ENCODE results near the gene DAP. TPM values are rescaled to one million over a fixed set of nuclear protein-coding genes. Genes with fewer than 3 reads are reported as not detected.

DAP gene
- total and polyA plus RNA-seq, 10 of the 15 experiments (the other 5 are each of a cell fraction or from before 2014, with no cell fraction given), result 12.9 to 130 (median 49.9) TPM

DNA sequence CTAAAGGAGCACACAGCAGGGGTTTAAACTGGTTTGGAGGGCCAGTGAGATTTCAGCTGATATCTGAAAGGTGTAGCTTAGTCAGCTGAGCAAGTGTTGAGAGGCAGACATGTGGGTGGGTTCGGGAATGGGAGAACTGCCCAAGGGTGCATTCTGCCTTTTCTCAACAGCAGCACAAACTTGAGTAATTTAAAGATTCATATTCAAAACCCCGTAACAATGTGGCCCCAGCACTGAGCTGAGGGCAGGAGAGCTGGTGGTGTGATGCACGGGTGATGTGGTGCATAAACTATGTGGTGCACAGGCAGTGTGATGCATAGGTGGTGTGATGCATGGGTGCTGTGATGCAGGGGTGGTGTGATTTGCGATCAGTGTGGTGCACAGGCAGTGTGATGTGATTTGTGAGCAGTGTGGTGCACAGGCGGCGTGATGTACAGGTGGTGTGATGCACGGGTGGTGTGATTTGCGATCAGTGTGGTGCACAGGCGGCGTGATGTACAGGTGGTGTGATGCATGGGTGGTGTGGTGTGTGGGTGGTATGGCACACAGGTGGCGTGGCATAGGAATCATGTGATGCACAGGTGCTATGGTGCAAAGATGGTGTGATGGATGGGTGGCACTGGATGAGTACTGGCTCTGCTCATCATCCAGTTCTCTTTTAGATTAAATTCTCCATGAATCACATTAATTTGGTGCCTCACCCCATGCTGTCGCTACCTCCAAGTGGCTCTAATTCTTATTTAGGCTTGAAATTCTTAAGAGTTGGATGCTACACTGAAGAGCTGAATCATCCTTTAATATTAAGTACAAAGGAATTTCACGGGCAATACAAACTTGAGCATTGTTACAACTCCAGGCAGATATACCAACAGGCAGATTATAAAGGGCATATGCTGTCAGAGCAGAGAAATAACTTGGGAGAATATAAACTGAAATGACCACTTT is 53.6 kb downstream of the DAP start:
- H3K27ac ChIP-seq (ENCODE audit: control insufficient read depth, insufficient read depth), result no peak overlapping the region

DNA sequence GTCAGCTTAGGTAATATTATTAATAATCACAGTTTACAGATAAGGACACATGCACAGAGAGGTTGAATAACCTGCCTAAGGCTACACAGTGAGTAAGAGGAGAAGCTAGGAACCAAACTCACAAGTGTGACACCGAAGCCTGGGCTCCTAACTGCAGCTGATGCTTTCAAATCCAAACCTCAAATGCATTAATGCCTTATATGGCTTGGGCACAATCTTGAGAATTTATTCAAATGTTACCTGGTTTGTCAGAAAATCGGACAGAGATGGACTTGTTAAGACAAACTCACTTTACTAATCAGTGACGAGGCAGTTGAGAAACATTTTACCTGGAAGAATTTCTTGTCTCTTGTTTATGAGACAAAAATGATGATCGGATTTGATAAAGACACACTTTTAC is 54.7 kb downstream of the DAP start:
- Histone ChIP-seq H3K4me1 (ENCODE audit: control insufficient read depth, insufficient read depth, low read length) (peaks cover 16% of the 10 kb centered on the region), H4K20me1 (ENCODE audit: control insufficient read depth, insufficient read depth) (no peaks in the 10 kb centered on the region; the same call in 1 of the 2 replicates), H3K9ac (ENCODE audit: control insufficient read depth, insufficient read depth, low read length) (no peak overlapping the region), H3K36me3 (ENCODE audit: control insufficient read depth in 2 of 2, insufficient read depth in 2 of 2, low read length in 1 of 2) (peaks cover 12 to 13% of the 10 kb centered on the region in 2 experiments), H3K27me3 (replicated peaks in 1 of 2; ENCODE audit: control insufficient read depth in 2 of 2, insufficient read depth in 2 of 2, low read length in 1 of 2) (no peaks in the 10 kb centered on the region), H2AFZ (ENCODE audit: control insufficient read depth, low read depth, low read length) (no peak overlapping the region), H3K27ac (ENCODE audit: control insufficient read depth, insufficient read depth) (no peak overlapping the region), H3K4me2 (ENCODE audit: control insufficient read depth, insufficient read depth) (no peak overlapping the region), H3K9me3 (replicated peaks; ENCODE audit: control insufficient read depth, insufficient read depth, low read length) (no peaks in the 10 kb centered on the region), H3K4me3 (no peak overlapping the region), H3K79me2 (ENCODE audit: control insufficient read depth, insufficient read depth, low read length) (peaks cover 5% of the 10 kb centered on the region)
- ChIA-PET RAD21 (ENCODE audit: unreplicated experiment) (interaction anchor here (0.8 kb wide), 1 partner anchor 8 kb away, joined by 3 read pairs; no protein-coding TSS in a partner anchor), SMC1A (ENCODE audit: uncharacterized antibody, unreplicated experiment) (interaction anchor here (0.5 to 1.0 kb wide), 4 partner anchors 20 to 1537 kb away, joined by 3 to 4 read pairs (median 3); no protein-coding TSS in a partner anchor), POLR2A (interaction anchor here (0.6 to 1.2 kb wide), 2 partner anchors 51 to 52 kb away, joined by 3 read pairs; no protein-coding TSS in a partner anchor), CTCF (interaction anchor here (0.9 to 1.0 kb wide), 2 partner anchors 17 to 78 kb away, joined by 3 to 4 read pairs; no protein-coding TSS in a partner anchor)
- WGBS (ENCODE audit: insufficient coverage, insufficient replicate concordance, low lambda C conversion rate, missing lambda C conversion rate), result 88% methylated on average over 4 of the region's 4 CpGs
- DNase-seq (ENCODE audit: low read depth, low spot score) (no peak), FAIRE-seq (no peak), ATAC-seq (no peak)
- intact Hi-C loops (cut with micrococcal nuclease; ENCODE audit: unreplicated experiment), result no loop called here
- no TSS peak for BruUV-seq (replicated peaks)
- in situ Hi-C loops (cut with MboI), result no loop called here
- TF ChIP-seq POLR2AphosphoS2 (IDR thresholded peaks at IDR 0.05; ENCODE audit: low read depth, low read length), result no peak
- TF ChIP-seq YY1 (IDR thresholded peaks at IDR 0.05; ENCODE audit: low read depth, low read length), result no peak
- TF ChIP-seq PAX8 (IDR thresholded peaks at IDR 0.05), result no peak
- TF ChIP-seq, protein P1, sequence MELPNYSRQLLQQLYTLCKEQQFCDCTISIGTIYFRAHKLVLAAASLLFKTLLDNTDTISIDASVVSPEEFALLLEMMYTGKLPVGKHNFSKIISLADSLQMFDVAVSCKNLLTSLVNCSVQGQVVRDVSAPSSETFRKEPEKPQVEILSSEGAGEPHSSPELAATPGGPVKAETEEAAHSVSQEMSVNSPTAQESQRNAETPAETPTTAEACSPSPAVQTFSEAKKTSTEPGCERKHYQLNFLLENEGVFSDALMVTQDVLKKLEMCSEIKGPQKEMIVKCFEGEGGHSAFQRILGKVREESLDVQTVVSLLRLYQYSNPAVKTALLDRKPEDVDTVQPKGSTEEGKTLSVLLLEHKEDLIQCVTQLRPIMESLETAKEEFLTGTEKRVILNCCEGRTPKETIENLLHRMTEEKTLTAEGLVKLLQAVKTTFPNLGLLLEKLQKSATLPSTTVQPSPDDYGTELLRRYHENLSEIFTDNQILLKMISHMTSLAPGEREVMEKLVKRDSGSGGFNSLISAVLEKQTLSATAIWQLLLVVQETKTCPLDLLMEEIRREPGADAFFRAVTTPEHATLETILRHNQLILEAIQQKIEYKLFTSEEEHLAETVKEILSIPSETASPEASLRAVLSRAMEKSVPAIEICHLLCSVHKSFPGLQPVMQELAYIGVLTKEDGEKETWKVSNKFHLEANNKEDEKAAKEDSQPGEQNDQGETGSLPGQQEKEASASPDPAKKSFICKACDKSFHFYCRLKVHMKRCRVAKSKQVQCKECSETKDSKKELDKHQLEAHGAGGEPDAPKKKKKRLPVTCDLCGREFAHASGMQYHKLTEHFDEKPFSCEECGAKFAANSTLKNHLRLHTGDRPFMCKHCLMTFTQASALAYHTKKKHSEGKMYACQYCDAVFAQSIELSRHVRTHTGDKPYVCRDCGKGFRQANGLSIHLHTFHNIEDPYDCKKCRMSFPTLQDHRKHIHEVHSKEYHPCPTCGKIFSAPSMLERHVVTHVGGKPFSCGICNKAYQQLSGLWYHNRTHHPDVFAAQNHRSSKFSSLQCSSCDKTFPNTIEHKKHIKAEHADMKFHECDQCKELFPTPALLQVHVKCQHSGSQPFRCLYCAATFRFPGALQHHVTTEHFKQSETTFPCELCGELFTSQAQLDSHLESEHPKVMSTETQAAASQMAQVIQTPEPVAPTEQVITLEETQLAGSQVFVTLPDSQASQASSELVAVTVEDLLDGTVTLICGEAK (IDR thresholded peaks at IDR 0.05; ENCODE audit: borderline replicate concordance), result no peak
- no peak for TF ChIP-seq ZNF217 (IDR thresholded peaks at IDR 0.05)
- TF ChIP-seq ETV6 (conservative IDR thresholded peaks at IDR 0.05 in 1 of 2, IDR thresholded peaks at IDR 0.05 in 1 of 2; ENCODE audit: borderline replicate concordance in 1 of 2, low read depth in 1 of 2), result no peak
- no peak for TF ChIP-seq BCL11A (IDR thresholded peaks at IDR 0.05; ENCODE audit: low read depth, low read length)
- TF ChIP-seq, protein P2, sequence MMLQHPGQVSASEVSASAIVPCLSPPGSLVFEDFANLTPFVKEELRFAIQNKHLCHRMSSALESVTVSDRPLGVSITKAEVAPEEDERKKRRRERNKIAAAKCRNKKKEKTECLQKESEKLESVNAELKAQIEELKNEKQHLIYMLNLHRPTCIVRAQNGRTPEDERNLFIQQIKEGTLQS (IDR thresholded peaks at IDR 0.05; ENCODE audit: borderline replicate concordance, extremely low read depth, low read depth, low read length), result no peak
- no peak for TF ChIP-seq KLF5 (IDR thresholded peaks at IDR 0.05; ENCODE audit: partially characterized antibody)
- TF ChIP-seq ZNF274 (IDR thresholded peaks at IDR 0.05; ENCODE audit: insufficient read depth, insufficient read length), result no peak

More for the DNA sequence above, 53.6 kb downstream of the DAP start:
- 83% methylated on average over 13 of the region's 13 CpGs for WGBS (ENCODE audit: insufficient coverage, insufficient replicate concordance, low lambda C conversion rate, missing lambda C conversion rate)
- in situ Hi-C loops (cut with MboI) (no loop called here), intact Hi-C loops (cut with micrococcal nuclease; ENCODE audit: unreplicated experiment) (no loop called here)
- ATAC-seq (no peak), DNase-seq (ENCODE audit: low read depth, low spot score) (no peak), FAIRE-seq (no peak)
- H3K4me3 ChIP-seq, result no peak overlapping the region
- H2AFZ ChIP-seq (ENCODE audit: control insufficient read depth, low read depth, low read length), result no peak overlapping the region
- CTCF ChIA-PET, result no interaction called here
- no peaks in the 10 kb centered on the region for H3K9me3 ChIP-seq (replicated peaks; ENCODE audit: control insufficient read depth, insufficient read depth, low read length)
- no peak overlapping the region for H3K9ac ChIP-seq (ENCODE audit: control insufficient read depth, insufficient read depth, low read length)
- H3K4me2 ChIP-seq (ENCODE audit: control insufficient read depth, insufficient read depth), result no peak overlapping the region
- SMC1A ChIA-PET (ENCODE audit: uncharacterized antibody, unreplicated experiment), result no interaction called here
- RAD21 ChIA-PET (ENCODE audit: unreplicated experiment), result no interaction called here
- H4K20me1 ChIP-seq (ENCODE audit: control insufficient read depth, insufficient read depth), result no peaks in the 10 kb centered on the region; the same call in 1 of the 2 replicates
- TF ChIP-seq POLR2AphosphoS5 (IDR thresholded peaks at IDR 0.05; ENCODE audit: low read length) (no peak), TCF12 (IDR thresholded peaks at IDR 0.05; ENCODE audit: low read depth, low read length) (no peak)
- POLR2A ChIA-PET, result interaction anchor here (0.6 kb wide), 1 partner anchor 64 kb away, joined by 3 read pairs; no protein-coding TSS in a partner anchor
- BruUV-seq (replicated peaks), result no TSS peak
- no peaks in the 10 kb centered on the region; the same call in 1 of the 2 replicates for H3K79me2 ChIP-seq (ENCODE audit: control insufficient read depth, insufficient read depth, low read length)
- peaks cover 12 to 13% of the 10 kb centered on the region in 2 experiments for H3K36me3 ChIP-seq (ENCODE audit: control insufficient read depth in 2 of 2, insufficient read depth in 2 of 2, low read length in 1 of 2)
- H3K4me1 ChIP-seq (ENCODE audit: control insufficient read depth, insufficient read depth, low read length), result peaks cover 16% of the 10 kb centered on the region
- no peaks in the 10 kb centered on the region for H3K27me3 ChIP-seq (replicated peaks in 1 of 2; ENCODE audit: control insufficient read depth in 2 of 2, insufficient read depth in 2 of 2, low read length in 1 of 2)

Measured in GM12878 (cell line).